Measurements from ENCODE around the gene SNAI3. TPM values are rescaled to one million over a fixed set of nuclear protein-coding genes. Genes with fewer than 3 reads are reported as not detected.

The SNAI3 gene
- total and polyA plus RNA-seq, 9 of the 15 experiments (the other 6 are each of a cell fraction or from before 2014, with no cell fraction given), result 0.04 to 4.1 (median 0.80) TPM; not detected in 1

GRCh38 chr16:88715312-88716190 lies 29.2 kb upstream of the SNAI3 start (continued):
- peak; percentile 33; the same call in 1 of the 2 replicates for TF ChIP-seq ZBTB40 (IDR thresholded peaks at IDR 0.05)
- no peak for TF ChIP-seq ZBTB40 (CRISPR knock-in tag; IDR thresholded peaks at IDR 0.05)
- TF ChIP-seq TAF9B (IDR thresholded peaks at IDR 0.05; ENCODE audit: partially characterized antibody), result no peak
- 0 out of 6 replicates have a peak, but pooled peaks of 1 of the 3 experiments have one; percentile 10 for TF ChIP-seq CTCF (IDR thresholded peaks at IDR 0.05 in 2 of 3, conservative IDR thresholded peaks at IDR 0.05 in 1 of 3; ENCODE audit: insufficient read depth in 2 of 3, low read depth in 1 of 3, low read length in 3 of 3)
- TF ChIP-seq FOXO4 (CRISPR knock-in tag; IDR thresholded peaks at IDR 0.05), result no peak
- no peak for TF ChIP-seq SMARCB1 (IDR thresholded peaks at IDR 0.05; ENCODE audit: insufficient read length, low read depth)
- peak in 1 of 2 experiments; percentile 86; a peak in 2 of 4 replicates for TF ChIP-seq MLLT1 (IDR thresholded peaks at IDR 0.05)
- TF ChIP-seq ELF4 (CRISPR knock-in tag; IDR thresholded peaks at IDR 0.05), result no peak

Data from K562 (cell line).